ENCODE results near the gene FLNB.

Gene FLNB

DNA sequence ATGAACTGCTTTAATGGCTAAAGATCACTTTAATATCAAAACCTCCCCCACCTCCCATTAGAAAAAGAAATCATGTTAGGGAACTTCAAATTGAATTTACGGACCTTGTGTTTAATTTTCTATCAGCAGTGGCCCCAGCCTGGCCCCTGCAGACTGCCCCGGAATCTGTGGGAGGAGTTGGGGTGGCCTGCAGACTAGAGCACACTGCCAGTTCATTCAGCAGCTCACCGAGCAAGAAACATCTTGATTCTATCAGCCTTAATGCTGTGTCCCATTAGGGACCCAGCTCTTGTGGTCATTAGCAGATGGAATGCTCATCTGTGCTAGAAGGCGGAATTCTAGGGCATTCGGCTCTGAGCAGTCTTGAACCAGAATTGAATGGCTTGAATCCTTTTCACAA lies 54.2 kb downstream of the FLNB start:
- TF ChIP-seq, protein P1, sequence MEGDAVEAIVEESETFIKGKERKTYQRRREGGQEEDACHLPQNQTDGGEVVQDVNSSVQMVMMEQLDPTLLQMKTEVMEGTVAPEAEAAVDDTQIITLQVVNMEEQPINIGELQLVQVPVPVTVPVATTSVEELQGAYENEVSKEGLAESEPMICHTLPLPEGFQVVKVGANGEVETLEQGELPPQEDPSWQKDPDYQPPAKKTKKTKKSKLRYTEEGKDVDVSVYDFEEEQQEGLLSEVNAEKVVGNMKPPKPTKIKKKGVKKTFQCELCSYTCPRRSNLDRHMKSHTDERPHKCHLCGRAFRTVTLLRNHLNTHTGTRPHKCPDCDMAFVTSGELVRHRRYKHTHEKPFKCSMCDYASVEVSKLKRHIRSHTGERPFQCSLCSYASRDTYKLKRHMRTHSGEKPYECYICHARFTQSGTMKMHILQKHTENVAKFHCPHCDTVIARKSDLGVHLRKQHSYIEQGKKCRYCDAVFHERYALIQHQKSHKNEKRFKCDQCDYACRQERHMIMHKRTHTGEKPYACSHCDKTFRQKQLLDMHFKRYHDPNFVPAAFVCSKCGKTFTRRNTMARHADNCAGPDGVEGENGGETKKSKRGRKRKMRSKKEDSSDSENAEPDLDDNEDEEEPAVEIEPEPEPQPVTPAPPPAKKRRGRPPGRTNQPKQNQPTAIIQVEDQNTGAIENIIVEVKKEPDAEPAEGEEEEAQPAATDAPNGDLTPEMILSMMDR (IDR thresholded peaks at IDR 0.05; ENCODE audit: insufficient read depth, low read depth, low read length, missing control alignments), result no peak
- DNase-seq (ENCODE audit: low read depth), result no peak
- no peak overlapping the region for H3K4me3 ChIP-seq (ENCODE audit: low read depth, low read length)

DNA sequence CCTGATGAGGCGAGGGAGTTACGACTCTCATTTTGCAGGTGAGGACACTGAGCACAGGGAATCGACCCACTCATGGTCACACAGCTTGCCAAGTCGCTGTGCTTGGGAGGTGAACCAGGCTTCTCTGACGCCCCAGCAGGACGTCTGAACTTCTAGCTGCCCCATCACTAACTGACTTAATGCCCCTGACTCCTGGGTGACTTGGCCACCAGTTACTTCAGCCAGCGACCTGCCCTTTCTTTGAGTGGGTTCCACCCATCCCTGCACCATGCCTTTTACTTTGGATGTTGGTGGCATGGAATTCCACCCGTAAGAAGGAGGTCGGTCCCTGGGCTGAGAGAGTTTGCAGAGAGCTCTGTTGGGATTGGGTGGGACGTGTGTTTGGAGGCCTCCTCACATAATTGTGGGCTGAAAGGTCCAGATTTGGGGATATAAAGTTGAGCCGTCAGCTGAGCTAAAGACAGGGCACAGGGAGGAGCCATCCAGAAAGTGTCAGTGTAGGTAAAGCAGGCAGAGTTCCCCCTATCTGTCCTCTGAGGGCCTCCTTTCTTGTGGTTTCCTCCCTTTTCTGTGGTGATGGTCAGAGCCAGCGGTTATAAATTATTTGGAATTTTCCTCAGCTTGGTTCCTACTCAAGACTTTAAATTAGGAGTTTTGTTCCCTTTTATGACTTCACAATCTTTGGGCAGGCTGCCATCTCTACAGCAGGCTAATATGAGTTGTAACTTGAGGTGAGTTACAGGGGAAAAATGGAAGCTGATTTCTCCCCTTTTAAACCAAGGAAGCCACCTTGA lies 55.0 kb downstream of the FLNB start:
- no peak for DNase-seq (ENCODE audit: low read depth)
- no peak overlapping the region for H3K4me3 ChIP-seq (ENCODE audit: low read depth, low read length)
- TF ChIP-seq, protein P1 (IDR thresholded peaks at IDR 0.05; ENCODE audit: insufficient read depth, low read depth, low read length, missing control alignments), result no peak

DNA sequence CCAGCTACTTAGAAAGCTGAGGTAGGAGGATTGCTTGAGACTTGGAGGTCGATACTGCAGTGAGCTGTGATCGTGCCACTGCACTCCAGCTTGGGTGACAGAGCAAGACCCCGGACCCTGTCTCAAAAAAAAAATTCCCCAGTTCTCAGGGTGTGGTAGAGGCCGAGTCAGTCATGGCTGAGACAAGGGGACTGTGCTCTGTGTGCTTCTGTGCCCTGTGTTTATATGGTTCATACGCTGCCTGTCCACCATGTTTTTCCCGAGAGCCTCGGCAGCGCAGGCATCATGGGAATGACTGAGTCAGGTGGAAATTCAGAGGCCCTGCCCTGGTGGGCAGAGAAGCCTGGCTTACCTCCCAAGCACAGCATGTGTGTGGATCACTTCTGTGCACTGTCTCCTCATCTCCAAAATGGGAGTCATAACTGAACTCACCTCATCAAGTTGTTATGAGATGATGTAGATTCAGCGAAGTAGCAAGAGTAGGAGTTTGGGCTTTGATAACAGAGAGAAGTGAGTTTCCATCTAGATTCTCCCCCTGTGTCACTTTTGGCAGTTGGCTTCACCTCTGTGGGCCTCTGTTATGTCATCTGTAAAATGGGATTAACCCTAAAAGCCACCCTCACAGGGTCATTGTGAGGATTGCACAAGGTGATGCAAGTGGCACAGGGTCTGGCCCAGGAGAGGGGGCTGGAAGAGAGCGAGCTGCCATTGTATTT lies 56.9 kb downstream of the FLNB start:
- DNase-seq (ENCODE audit: low read depth), result no peak
- TF ChIP-seq, protein P1 (IDR thresholded peaks at IDR 0.05; ENCODE audit: insufficient read depth, low read depth, low read length, missing control alignments), result no peak
- no peak overlapping the region for H3K4me3 ChIP-seq (ENCODE audit: low read depth, low read length)

DNA sequence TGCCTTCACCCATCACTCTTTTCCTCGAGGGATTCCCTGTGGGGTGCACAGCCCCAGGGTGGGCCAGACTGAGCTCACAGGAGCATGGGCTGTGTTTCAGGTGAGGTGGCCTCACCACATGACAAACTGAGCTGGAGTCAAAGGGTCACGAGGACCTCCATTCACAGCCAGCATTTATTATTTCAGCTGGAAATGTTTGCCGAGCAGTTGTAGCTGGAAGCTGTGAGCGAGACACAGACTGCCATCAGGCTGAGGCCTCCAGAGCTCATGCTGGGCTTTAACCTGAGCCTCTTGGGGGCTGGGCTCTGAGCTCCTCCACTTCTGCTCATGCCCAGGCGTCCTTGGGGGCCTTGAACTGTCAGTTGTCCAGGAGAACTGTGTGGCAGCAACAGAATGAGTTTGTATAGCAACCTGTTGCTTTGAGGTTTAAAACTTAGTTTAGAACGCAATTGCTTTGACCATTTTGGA lies 57.5 kb downstream of the FLNB start:
- no peak for DNase-seq (ENCODE audit: low read depth)
- TF ChIP-seq, protein P1 (IDR thresholded peaks at IDR 0.05; ENCODE audit: insufficient read depth, low read depth, low read length, missing control alignments), result no peak
- no peak overlapping the region for H3K4me3 ChIP-seq (ENCODE audit: low read depth, low read length)

DNA sequence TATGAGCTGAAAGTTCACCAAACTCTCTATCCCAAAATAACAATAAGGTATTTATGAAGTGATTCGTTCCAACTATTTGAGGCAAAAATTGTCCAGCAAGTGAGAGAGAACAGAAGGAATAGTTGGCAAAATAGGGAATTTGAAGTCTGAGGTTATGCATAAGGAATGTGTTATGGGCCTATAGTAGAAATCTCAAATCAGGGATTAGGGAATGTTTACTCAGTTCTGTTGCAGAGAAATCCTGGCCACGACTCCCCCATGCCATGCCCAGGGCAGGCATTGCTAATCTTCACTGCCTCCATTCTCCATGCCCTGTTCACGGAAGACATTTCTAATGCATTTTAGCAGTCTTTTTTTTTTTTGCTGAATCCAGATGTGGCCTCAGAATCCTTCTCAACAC lies 58.6 kb downstream of the FLNB start:
- DNase-seq (ENCODE audit: low read depth), result no peak
- TF ChIP-seq, protein P1 (IDR thresholded peaks at IDR 0.05; ENCODE audit: insufficient read depth, low read depth, low read length, missing control alignments), result no peak
- H3K4me3 ChIP-seq (ENCODE audit: low read depth, low read length), result no peak overlapping the region

DNA sequence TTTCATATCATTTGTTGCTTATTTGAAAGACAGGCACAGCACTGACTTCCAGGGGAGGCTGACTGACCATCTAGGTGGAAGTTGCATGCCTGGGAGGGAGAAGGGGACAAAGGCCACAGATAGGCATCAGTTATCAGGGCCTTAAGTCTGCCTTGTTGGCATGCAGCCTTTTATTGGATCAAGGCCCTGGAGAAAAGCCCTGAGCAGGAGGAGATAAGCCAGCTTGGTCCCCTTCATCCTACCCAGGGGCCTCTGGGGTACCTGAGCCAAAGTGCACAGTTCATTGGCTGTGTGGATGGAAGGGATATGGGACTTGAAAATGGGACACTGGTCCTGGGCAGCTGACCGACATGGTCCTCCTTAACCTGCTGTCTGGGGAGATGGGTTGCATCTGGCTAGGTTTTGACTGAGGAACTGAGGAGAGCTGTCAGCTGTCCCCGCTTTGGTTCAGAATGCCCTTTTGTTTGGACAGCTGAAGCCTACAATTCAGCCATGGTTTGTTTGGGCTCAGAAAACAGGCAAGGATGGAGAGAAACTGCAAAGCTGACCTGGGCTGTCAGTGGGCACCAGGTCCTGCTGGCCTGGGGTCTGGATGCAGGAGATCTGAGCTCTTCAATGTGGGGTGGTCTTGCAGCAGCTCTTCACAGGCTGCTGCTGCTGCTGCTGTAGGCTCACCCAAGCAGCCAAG lies 60.0 kb downstream of the FLNB start:
- TF ChIP-seq, protein P1 (IDR thresholded peaks at IDR 0.05; ENCODE audit: insufficient read depth, low read depth, low read length, missing control alignments), result no peak
- no peak overlapping the region for H3K4me3 ChIP-seq (ENCODE audit: low read depth, low read length)
- no peak for DNase-seq (ENCODE audit: low read depth)
